ENCODE measurements around the gene ERICH6B.
"Not testable (repeated sequence)": the region's sequence is repeated elsewhere in the genome, so short reads cannot be mapped to it uniquely, and the experiment has no call there.

DNA sequence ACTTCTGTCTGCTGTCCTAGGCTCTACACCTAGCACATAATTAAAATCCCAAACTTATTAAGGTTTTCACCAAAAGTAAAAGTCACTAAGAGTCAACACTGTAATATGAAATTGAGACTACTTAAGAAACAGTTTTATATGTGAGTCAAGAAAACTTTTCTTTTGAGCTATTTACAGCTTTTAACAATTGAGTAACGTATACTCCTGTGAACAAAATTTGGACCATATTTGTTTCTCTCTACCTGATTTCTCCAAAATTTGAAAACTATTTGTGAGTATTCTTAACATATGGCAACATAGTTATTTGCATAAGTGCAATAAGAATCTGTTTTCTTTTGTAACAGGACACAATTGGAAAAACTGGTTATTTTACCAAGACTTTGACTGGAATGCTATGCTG lies 26.6 kb upstream of the ERICH6B start:
- TF ChIP-seq, protein P1, sequence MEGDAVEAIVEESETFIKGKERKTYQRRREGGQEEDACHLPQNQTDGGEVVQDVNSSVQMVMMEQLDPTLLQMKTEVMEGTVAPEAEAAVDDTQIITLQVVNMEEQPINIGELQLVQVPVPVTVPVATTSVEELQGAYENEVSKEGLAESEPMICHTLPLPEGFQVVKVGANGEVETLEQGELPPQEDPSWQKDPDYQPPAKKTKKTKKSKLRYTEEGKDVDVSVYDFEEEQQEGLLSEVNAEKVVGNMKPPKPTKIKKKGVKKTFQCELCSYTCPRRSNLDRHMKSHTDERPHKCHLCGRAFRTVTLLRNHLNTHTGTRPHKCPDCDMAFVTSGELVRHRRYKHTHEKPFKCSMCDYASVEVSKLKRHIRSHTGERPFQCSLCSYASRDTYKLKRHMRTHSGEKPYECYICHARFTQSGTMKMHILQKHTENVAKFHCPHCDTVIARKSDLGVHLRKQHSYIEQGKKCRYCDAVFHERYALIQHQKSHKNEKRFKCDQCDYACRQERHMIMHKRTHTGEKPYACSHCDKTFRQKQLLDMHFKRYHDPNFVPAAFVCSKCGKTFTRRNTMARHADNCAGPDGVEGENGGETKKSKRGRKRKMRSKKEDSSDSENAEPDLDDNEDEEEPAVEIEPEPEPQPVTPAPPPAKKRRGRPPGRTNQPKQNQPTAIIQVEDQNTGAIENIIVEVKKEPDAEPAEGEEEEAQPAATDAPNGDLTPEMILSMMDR (IDR thresholded peaks at IDR 0.05) = not testable (repeated sequence)
- not testable (repeated sequence) for TF ChIP-seq EP300 (IDR thresholded peaks at IDR 0.05)

Measured in stomach (tissue), 4 donors.